Measurements from ENCODE around the gene HERC2. TPM values are rescaled to one million over a fixed set of nuclear protein-coding genes. Genes with fewer than 3 reads are reported as not detected.
"Not testable (repeated sequence)": the region's sequence is repeated elsewhere in the genome, so short reads cannot be mapped to it uniquely, and the experiment has no call there.

HERC2 gene
- total and polyA plus RNA-seq, 4 donors, result 14.6 to 45.4 (median 26.6) TPM

GRCh38 chr15:28289694-28290463, 32.1 kb downstream of the HERC2 start:
- Histone ChIP-seq H3K4me1 (ENCODE audit: control insufficient read depth in 4 of 4, insufficient read depth in 4 of 4, low read length in 3 of 4) (no peaks in the 10 kb centered on the region), H3K9ac (ENCODE audit: low read depth in 1 of 2, low read length in 2 of 2) (no peak overlapping the region), H3K9me3 (ENCODE audit: control insufficient read depth in 4 of 4, low read length in 3 of 4) (no peaks in the 10 kb centered on the region), H3K36me3 (ENCODE audit: control insufficient read depth in 4 of 4, insufficient read depth in 3 of 4, low read depth in 1 of 4, low read length in 3 of 4) (peaks cover 0 to 11% (median 4%) of the 10 kb centered on the region in 4 donors), H3K27me3 (ENCODE audit: control insufficient read depth in 4 of 4, insufficient read depth in 4 of 4, low read length in 3 of 4) (no peaks in the 10 kb centered on the region), H3K27ac (ENCODE audit: low read depth in 1 of 2, low read length in 2 of 2) (no peak overlapping the region), H3K4me3 (ENCODE audit: low read depth in 1 of 3, low read length in 3 of 3) (no peak overlapping the region)
- TF ChIP-seq, protein P1, sequence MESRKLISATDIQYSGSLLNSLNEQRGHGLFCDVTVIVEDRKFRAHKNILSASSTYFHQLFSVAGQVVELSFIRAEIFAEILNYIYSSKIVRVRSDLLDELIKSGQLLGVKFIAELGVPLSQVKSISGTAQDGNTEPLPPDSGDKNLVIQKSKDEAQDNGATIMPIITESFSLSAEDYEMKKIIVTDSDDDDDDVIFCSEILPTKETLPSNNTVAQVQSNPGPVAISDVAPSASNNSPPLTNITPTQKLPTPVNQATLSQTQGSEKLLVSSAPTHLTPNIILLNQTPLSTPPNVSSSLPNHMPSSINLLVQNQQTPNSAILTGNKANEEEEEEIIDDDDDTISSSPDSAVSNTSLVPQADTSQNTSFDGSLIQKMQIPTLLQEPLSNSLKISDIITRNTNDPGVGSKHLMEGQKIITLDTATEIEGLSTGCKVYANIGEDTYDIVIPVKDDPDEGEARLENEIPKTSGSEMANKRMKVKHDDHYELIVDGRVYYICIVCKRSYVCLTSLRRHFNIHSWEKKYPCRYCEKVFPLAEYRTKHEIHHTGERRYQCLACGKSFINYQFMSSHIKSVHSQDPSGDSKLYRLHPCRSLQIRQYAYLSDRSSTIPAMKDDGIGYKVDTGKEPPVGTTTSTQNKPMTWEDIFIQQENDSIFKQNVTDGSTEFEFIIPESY (IDR thresholded peaks at IDR 0.05), result no peak
- TF ChIP-seq, protein P2, sequence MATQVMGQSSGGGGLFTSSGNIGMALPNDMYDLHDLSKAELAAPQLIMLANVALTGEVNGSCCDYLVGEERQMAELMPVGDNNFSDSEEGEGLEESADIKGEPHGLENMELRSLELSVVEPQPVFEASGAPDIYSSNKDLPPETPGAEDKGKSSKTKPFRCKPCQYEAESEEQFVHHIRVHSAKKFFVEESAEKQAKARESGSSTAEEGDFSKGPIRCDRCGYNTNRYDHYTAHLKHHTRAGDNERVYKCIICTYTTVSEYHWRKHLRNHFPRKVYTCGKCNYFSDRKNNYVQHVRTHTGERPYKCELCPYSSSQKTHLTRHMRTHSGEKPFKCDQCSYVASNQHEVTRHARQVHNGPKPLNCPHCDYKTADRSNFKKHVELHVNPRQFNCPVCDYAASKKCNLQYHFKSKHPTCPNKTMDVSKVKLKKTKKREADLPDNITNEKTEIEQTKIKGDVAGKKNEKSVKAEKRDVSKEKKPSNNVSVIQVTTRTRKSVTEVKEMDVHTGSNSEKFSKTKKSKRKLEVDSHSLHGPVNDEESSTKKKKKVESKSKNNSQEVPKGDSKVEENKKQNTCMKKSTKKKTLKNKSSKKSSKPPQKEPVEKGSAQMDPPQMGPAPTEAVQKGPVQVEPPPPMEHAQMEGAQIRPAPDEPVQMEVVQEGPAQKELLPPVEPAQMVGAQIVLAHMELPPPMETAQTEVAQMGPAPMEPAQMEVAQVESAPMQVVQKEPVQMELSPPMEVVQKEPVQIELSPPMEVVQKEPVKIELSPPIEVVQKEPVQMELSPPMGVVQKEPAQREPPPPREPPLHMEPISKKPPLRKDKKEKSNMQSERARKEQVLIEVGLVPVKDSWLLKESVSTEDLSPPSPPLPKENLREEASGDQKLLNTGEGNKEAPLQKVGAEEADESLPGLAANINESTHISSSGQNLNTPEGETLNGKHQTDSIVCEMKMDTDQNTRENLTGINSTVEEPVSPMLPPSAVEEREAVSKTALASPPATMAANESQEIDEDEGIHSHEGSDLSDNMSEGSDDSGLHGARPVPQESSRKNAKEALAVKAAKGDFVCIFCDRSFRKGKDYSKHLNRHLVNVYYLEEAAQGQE (IDR thresholded peaks at IDR 0.05), result no peak
- no peak for TF ChIP-seq HNF4A (conservative IDR thresholded peaks at IDR 0.05)
- no peak for TF ChIP-seq RAD21 (IDR thresholded peaks at IDR 0.05)
- TF ChIP-seq JUND (IDR thresholded peaks at IDR 0.05), result no peak
- no peak for TF ChIP-seq NR2F2 (IDR thresholded peaks at IDR 0.05)
- TF ChIP-seq FOXA2 (IDR thresholded peaks at IDR 0.05), result no peak
- TF ChIP-seq SP1 (IDR thresholded peaks at IDR 0.05), result no peak
- TF ChIP-seq RXRA (IDR thresholded peaks at IDR 0.05), result no peak
- 97% methylated on average over 10 of the region's 10 CpGs for WGBS
- DNase-seq (ENCODE audit: low spot score), result no peak

DNA sequence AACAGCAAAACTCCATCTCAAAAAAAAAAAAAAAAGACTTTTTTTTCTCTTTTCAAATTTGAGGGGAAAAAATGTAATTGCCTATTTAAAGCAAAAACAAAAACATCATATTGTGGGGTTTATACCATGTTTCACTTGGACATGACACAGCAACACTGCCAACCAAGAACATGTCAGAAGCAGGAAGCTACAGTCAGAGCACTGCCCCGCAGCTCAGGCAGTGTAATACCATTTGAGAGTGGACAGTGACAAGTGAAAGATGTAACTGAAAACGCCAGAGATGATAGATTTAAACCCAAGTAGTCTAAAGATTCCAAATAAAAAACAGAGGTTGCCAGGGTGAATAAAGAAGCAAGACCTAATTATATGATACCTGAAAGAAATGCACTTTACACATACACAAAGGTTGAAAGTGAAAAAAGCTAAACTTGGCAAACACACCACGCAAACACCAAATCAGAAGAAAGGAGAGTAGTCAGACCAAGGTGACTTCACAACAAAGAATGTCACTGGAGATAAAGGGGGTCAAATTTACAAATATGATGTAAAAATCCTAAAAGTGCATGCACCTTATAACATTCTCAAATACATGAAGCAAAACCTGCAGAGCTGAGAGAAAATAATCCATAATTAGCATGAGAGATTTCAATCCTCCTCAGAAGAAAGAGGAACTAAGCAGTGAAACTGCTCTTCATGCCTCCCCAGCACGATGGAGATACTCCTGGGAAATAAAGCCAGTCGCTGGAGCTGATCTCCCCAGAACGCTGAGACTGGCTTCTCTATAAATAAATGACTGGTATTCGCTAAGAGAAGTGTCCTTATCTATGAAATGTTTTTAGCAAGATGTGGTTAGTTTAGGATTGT, 32.9 kb downstream of the HERC2 start:
- peaks cover 0 to 11% (median 4%) of the 10 kb centered on the region in 4 donors for H3K36me3 ChIP-seq (ENCODE audit: control insufficient read depth in 4 of 4, insufficient read depth in 3 of 4, low read depth in 1 of 4, low read length in 3 of 4)
- H3K4me3 ChIP-seq (ENCODE audit: low read depth in 1 of 3, low read length in 3 of 3); DNase-seq (ENCODE audit: low spot score); H3K27ac ChIP-seq (ENCODE audit: low read depth in 1 of 2, low read length in 2 of 2); H3K27me3 ChIP-seq (ENCODE audit: control insufficient read depth in 4 of 4, insufficient read depth in 4 of 4, low read length in 3 of 4); H3K9ac ChIP-seq (ENCODE audit: low read depth in 1 of 2, low read length in 2 of 2); H3K4me1 ChIP-seq (ENCODE audit: control insufficient read depth in 4 of 4, insufficient read depth in 4 of 4, low read length in 3 of 4); H3K9me3 ChIP-seq (ENCODE audit: control insufficient read depth in 4 of 4, low read length in 3 of 4): not testable (repeated sequence)
- 88% methylated on average over 7 of the region's 7 CpGs for WGBS

GRCh38 chr15:28286659-28287058, 35.3 kb downstream of the HERC2 start:
- 80% methylated on average over 8 of the region's 8 CpGs for WGBS
- H3K27me3 ChIP-seq (ENCODE audit: control insufficient read depth in 4 of 4, insufficient read depth in 4 of 4, low read length in 3 of 4); H3K9ac ChIP-seq (ENCODE audit: low read depth in 1 of 2, low read length in 2 of 2): not testable (repeated sequence)

More at GRCh38 chr15:28286659-28287058, 35.3 kb downstream of the HERC2 start:
- H3K27ac ChIP-seq (ENCODE audit: low read depth in 1 of 2, low read length in 2 of 2); H3K4me3 ChIP-seq (ENCODE audit: low read depth in 1 of 3, low read length in 3 of 3); H3K36me3 ChIP-seq (ENCODE audit: control insufficient read depth in 4 of 4, insufficient read depth in 3 of 4, low read depth in 1 of 4, low read length in 3 of 4); DNase-seq (ENCODE audit: low spot score); H3K9me3 ChIP-seq (ENCODE audit: control insufficient read depth in 4 of 4, low read length in 3 of 4); H3K4me1 ChIP-seq (ENCODE audit: control insufficient read depth in 4 of 4, insufficient read depth in 4 of 4, low read length in 3 of 4): not testable (repeated sequence)
